ENCODE data around the gene WFDC10B.
"Not testable (repeated sequence)": the region's sequence is repeated elsewhere in the genome, so short reads cannot be mapped to it uniquely, and the experiment has no call there.

Gene WFDC10B

DNA sequence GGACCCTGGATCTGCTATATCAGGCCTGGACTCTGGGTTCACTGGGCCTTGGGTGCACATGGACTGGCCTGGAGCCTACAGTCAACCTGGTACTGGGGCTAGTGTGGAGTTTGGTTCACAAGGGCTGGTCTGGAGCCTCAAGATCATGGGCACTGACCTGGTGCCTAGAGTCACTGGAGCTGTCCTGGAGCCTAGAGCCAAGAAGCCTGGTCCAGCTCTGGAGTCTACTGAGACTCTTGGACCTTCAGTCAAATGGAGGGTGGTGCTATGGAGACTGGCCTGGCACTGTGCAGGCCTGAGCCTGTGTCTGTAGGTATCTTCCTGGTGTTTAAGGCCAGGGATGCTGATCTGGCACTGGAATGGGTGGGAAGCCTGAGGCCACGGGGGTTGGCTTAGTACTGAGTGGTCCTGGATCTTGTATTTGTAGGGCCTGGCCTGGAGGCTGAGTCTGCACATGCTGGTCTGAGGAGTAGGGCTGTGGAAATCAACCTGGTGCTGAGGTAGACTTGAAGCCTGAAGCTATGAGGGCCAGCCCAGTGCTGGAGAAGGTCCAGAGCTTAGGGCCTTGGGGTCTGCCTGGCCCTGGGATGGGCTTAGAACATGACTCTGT is 57.3 kb downstream of the WFDC10B start:
- no peak for DNase-seq (ENCODE audit: low read depth)

DNA sequence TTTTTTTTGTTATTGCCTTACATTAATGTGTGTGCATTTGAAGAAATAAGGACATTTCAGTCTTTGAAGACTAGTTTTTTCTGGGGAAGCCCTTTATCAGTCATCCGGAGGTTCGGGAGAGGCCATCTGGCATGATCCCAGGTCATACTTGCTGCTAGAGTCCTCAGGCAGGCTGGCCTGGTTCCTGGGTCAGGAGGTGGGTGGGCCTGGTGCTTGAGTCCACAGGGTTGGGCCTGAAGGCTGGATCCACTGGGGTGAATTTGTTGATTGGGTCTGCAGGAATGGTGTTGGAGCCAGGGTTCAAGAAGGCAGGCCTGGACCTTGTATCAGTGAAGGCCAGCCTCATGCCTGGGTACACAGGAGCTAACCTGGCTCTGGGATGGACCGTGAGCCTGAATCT is 57.9 kb downstream of the WFDC10B start:
- DNase-seq (ENCODE audit: low read depth): no peak

DNA sequence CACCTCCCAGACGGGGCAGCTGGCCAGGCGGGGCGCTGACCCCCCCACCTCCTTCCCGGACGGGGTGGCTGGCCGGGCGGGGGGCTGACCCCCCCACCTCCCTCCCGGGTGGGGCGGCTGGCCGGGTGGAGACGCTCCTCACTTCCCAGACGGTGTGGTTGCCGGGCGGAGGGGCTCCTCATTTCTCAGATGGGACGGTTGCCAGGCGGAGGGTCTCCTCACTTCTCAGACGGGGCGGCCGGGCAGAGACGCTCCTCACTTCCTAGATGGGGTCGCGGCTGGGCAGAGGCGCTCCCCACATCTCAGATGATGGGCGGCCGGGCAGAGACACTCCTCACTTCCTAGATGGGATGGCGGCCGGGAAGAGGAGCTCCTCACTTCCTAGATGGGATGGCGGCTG is 59.0 kb downstream of the WFDC10B start:
- DNase-seq (ENCODE audit: low read depth): not testable (repeated sequence)

DNA sequence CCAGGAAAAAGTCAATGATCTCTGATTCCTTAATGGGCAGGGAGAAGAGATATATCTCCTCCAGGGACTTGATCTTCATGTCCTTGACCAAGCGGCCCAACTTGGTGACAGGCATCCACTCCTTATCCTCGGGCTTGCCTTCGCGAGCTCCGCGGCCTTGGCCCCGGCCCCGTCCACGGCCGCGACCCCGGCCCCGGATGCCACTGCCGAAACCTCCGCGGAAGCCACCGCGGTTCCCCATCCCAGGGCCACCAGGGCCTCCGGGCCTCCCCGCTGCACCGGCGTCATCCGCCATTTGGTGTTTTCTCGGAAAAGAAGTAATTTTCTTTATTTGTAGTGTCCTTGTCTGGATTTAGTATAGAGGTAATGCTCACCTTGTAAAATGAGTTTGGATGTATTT is 63.7 kb downstream of the WFDC10B start:
- DNase-seq (ENCODE audit: low read depth): not testable (repeated sequence)

DNA sequence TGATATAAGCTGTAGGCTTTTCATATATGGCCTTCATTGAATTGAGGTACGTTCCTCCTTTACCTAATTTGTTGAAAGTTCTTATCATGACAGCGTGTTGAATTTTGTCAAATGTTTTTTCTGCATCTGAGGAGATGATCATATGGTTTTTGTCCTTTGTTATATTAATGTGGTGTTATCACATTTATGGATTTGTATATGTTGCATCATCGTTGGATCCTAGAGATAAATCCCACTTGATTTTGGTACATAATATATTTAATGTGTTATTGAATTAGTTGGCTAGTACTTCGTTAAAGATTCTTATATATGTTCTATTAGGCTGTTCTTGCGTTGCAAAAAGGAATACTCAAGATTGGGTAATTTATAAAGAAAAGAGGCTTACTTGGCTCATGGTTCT is 65.1 kb downstream of the WFDC10B start:
- DNase-seq (ENCODE audit: low read depth): no peak

DNA sequence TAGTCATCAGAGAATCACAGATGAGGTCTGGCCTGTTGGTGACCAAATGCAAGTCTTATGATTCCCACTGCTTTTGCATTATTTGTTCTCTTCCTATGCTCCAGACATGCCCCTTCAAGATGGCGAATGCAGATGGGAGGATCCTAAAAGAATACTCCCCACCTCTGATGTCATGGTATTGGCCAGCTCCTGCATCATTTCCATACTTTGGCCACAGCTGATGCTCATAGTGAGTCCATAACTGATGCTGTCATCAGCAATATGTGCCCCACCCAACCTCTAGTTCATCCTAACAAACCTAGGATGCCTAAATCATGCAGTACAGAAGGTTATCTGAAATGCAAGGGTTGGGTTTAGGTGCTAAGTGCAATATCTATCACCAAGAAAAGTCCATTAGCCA is 68.3 kb downstream of the WFDC10B start:
- DNase-seq (ENCODE audit: low read depth): no peak
